NCI-H128 (cell line): ENCODE data around the gene BCAS3.
A peak's percentile ranks its signal among the peaks of the same experiment; 100 is the strongest.

ENCODE experiments used
- DNase-seq: peaks from one replicate; lab custom pipeline; 2025; ENCODE audit not compliant: unreplicated experiment; lab: John Stamatoyannopoulos, UW

The BCAS3 gene

DNA sequence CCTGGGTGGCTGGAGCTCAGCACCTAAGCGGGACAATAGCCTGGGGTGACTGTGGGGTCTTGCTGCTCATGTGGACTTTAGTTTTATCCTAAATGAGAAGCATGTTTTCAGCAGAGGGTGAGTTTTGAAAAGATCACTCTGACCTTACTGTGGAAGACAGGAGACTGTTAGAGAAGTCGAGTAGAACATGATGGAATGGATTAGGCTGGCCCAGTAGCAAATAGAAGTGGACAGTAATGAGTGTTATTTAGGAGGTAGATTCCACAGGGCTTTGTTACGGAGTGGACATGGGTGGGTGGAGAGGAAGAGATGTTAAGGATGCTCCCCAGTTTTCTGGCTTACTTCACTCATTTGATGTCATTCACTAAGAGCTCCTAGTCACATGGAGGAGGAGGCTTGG, 648.7 kb downstream of the BCAS3 start:
- no peak for DNase-seq

DNA sequence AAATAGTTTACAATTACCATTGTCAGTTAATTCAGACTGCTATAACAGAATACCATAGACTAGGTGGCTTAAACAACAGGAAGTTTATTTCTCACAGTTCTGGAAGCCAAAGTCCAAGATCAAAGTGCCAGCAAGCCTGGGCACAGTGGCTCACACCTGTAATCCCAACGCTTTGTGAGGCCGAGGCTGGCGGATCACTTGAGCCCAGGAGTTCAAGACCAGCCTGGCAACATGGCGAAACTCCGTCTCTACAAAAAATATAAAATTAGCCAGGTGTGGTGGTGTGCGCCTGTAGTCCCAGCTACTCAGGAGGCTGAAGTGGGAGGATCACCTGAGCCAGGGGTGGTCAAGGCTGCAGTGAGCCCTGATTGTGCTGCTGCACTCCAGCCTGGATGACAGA, 650.7 kb downstream of the BCAS3 start:
- DNase-seq = no peak

DNA sequence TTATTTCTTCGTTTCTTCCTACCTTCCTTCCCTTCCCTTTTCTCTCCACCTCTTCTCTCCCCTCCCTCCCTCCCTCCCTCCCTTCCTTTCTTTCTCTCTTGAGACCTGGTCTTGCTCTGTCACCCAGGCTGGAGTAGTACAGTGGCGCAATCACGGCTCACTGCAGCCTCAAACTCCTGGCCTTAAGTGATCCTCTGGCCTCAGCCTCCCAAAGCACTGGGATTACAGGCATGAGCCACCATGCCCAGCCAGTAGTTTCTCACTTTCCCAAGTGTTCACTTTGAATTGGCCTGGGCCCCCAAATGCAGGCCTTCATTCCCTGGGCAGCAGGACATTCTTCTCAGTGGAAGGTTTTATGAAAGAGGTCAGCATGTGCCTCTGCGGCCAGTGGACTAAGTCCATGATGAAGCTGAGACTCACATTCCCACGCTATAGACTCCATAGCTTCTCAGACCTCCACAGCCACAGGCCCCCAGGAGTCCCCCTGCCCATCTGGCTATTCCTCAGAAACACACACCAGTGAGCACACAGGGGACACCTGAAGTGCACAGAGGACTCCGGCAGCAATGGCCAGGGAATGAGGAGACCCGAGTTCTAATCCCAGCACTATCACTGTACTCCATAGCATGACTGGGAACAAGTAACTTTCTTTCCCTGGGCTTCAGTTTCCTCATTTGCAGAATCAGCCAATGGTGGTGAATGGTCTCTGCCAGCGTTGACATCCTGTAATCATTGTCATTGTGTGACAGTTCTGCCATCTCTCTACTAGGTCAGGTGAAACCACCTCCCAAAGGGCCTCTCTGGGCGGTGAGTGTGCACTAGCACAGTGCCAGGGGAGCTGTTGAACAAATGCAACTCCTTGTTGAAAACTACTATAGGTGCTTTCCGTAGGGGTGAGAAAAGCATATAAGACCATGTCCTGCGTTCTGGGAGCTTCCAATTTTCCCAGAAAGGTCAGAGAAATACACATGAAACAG, 652.8 kb downstream of the BCAS3 start:
- no peak for DNase-seq

DNA sequence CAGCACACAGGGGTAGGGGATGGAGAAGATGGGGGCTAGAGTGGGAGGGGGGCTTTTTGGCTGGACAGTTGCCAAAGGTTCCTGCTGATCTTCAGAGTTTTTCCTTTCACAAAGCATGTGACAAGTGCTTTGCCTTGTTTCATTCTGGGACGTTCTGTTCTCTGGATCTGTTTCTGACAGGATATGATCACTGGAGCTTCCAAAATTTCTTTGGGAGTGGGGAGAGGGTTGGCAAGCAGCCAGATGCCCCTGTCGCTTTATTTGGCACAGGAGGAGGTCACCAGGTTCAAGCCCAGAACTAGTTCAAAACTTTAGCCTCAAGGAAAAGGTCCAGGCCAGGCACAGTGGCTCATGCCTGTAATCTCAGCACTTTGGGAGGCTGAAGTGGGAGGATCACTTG, 653.5 kb downstream of the BCAS3 start:
- DNase-seq = no peak

DNA sequence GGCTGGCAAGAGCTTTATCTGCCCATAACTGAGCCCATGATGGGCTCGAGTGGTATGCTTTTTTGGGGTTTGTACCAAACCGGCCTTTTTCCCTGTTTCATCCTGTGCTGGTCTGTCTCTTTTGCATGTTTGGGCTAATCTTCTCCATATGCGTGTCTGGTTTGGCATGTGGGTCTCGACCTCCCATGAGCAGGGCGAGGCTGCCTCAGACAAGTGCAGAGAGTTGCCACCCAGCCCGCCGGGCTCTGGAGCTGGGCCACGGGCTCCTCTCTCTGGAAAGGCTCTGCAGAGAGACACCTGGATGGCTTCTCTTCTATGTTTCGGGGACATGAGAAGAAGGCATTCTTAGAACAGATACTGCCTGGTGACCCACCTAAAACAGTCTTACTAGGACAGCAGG, 654.2 kb downstream of the BCAS3 start:
- DNase-seq = no peak

DNA sequence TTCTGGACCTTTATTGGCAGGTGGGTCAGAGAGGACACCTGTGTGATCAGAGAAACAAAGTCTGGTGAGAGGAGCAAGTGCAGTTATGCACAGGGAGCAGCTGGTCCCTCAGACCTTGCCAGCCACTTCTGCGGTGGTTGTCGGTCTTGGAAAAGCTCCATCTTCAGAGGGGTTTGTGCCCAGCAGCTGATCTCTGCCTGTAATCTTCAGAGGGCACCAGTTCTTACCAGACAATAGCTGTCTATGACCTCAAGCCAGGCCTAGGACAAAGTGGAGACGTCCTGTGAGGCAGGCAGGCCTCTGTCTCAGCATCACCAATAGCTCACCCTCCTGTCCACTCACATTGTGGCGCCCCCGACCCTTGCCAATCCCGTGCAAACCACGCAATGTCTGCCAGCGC, 655.5 kb downstream of the BCAS3 start:
- DNase-seq = no peak

DNA sequence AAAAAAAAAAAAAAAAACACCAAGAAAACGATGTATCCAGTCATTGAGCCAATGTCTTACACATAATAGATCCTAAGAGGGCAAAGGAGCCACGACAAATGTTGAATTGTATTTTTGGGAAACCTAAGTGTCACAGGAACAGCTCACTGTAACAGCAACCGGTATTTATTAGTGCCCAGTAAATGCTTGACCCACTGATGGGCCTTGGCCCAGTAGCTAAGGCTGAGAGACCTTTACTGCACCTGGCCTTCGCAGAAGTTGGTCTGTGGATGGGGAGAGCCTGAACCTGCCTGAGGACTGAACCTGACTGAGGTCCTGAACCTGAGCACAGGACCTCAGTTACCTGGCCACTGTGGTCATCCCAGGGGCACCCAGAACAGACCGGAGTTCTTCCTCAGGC, 657.0 kb downstream of the BCAS3 start:
- DNase-seq = no peak

DNA sequence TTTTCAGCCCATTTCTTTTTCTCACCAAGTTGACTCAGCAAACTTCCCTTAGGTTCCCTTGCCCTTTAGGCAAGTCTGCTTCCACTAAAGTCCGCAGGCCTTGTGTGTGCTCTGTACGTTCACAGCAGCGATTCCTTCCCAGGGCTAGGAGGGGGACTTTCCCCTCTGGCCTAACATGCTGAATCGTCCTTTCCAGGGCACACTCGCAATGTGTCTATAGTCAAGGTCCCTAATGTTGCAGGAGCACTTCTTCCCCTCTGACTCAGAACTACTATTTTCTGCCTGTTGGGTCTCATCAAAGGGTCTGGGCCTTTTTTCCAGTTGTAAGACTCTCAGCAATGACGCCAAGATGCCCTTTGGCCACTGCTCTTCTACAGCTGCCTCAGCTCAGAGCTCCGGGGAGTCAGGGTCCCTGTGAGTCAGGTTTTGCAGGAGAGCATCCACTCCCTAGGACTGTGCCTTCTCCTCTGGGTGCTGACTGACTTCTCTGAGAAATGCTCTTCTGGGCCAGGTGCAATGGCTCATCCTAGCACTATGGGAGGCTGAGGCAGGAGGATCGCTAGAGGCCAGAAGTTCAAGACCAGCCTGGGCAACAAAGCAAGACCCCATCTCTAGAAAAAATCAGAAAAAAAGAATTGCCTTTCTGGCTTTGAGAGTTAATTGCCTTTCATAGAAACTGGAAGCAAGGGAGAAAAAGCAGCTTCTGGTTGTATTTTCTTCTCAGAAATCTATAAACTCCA, 657.6 kb downstream of the BCAS3 start:
- DNase-seq = no peak

DNA sequence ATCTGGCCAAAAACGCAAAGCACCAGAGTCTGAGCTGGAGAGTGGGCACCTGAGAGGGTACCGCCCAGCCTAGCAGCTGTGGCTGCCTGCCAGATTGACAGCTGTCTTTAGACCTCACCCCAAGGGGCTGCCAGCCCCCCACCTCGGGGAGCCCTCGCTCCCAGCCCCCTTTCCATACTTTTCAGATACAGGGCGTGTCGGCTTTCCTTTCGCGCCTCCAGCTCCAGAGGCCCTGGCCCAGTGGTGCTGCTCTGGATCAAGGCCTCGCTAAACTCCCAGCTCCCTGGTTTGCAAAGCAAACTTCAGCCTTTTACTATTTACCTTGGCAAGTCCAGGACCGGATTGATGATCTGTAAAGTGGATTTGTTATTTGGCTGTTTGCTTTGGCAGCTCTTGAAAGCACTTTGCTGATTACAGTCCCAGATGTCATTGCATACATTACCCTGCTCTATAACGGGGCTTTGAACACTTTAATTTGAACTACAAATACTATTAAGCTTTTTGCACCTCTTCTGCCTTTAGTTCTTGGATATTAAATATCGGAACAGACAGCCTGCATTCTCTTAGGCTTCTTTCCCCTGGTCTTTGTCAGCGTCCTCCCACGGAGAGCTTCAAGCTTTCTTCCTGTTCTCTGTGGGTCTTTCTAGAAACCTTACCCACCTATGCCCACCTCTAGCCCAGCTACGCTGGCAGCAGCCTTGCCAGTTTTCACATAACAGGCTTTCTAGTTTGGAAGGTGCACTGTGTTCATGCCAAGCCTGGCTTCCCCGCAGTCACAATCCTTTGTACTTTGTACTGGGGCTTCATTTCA, 658.4 kb downstream of the BCAS3 start:
- DNase-seq = peak; percentile 46

DNA sequence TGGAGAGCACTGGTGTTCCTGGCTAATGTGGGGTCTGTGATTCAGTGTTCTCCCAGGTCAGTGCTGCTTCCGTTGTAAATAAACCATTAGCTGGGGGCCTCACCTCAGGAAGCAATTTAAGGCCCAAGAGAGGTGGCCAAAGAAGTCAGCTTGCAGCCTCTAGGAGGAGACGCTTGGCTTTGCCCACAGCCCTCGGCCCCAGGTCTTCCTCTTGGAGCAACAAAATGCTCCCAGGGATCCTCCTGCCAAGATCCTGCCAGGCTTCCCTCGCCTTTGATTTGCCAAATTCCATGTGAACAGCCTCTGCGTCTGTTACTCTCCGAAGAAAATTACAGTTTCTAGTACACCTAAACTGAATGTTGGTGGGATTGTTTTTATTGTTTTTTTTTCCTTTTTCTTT, 659.6 kb downstream of the BCAS3 start:
- no peak for DNase-seq

DNA sequence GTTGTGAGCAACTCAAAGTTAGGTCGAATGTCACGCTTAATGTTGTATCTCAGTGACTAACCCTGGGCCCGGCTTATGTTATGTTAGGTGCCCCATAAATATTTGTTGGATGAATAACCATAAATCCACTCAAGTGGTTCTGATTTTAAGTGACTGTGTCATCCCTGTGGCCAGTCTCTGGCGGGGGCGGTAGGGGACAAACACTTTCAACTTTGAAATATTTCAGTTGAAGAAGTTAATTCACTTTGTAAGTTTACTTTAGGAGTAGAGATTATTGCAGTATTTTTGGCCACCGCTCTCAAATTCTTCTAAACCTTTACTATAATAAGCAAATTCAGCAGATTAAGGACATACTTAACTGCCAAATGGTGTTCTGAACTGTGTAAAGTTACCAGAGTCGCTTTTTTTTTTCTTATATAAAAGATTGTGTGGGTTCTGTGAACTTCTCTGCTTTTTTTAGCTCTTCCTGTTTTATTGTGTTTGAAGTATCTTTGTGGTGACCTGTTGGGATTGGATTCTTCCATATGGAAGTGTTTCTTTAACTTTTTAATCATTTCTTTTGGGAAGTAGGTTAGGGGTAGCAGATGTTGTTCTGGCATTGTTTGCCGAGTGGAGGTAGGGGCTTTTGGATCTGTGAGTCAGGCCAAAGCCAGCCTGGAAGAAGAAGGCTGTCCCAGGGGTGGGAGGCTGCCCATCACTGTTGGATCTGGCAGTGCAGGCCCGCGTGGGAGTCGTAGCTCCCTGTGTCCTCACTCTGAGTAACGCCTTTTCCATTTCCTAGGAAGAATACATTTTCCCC, 660.5 kb downstream of the BCAS3 start:
- no peak for DNase-seq

DNA sequence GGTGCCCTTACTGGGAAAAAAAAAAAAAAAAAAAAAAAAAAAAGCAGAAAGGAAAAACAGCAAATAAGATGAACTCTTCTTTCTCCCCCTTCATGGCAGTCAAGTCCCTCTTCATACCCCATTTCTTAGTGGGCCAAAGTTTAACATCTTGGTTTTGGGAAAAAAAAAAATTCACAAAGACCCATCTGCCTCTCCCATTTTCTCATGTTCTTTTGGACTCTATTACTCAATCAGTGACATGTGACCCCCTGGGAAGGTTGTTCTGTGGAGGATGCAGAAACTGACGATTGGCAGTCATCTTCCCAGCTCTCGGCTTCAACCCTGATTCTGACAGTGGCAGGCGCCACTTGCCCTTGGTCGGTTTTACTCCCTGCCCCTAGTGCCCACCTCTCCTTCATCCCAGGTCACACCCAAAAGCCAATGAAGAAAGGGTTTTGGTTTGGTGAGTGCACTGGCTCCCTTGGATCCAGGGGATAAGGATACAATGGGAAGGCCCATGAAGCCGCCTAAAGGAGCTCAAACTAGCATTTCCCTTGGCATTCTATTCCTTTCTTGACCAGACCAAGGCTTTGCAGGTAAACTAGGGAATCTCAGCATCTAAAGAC, 661.3 kb downstream of the BCAS3 start:
- DNase-seq = no peak

DNA sequence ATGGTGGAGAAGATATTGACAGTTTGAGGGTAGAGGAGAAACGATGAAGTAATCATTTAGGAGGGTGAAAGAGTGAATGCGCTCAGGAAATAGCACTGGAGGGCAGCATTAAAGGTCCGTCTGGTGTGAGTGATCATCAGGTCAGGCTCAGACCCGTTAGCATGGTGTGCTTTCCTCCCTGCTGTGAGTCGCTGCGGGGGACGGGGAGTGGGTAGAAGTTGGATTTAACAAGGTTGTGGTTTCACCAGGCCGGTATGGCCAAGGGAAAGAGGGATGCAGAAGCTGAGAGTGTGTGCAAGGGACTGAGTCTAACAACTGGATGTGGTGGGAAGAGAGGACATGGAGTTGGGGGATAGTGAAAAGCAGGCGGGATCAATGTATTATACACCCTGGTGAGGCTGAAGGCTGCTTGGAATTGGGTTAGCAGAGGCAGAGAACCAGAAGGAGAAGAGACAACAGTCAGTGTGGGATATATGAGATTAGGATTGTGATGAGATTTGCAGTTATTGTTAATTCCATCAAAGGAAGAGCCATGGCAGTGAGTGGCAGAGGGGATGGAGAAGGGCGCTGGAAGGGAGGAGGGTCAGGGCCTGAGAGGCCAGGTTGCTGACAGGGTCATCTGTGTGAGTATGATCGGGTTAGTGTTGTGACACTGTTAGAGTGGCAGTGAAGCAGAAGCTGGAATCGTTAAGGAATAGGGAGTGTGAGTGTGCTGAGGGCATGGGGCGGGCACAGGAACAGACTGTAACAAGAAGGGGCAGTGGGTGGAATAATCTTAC, 663.0 kb downstream of the BCAS3 start:
- no peak for DNase-seq

DNA sequence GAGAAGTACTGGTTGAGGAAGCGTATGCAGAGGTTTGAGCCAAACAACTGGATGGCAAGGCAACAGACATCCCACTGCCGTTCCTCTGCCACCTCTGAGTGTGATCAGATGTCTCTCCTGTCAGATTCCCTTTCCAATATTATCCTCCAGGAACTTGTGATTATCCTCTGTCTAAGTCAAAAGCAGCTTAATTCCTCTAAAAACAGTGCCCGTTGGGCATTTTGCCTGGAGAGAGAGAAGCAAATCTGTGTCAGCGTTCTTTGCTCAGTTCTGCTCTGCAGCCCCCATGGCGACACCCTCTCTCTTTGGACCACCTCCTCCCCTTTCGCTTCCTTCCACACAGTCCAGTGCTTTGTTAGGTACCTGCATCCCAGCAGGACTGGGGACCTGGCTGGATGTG, 665.9 kb downstream of the BCAS3 start:
- DNase-seq = no peak

DNA sequence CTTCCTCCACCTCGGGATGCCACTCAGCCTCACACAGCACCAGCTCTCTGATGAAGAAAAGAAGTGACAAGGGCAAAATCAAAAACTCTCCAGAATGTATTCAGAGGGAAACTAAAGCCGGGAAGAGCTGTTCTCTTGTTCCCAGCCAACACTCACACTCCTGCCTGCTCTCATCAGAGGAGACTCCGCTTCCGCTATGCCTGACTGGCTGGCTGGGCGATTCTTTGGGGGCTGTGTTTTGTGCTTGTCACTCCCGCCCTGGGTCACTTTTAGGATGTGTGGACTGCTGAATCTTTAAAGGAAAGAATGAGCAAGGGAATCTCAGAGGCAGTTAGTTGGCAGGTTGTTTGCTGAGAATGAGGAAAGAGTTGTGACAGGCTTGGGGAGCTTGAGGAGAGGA, 667.4 kb downstream of the BCAS3 start:
- DNase-seq = no peak

DNA sequence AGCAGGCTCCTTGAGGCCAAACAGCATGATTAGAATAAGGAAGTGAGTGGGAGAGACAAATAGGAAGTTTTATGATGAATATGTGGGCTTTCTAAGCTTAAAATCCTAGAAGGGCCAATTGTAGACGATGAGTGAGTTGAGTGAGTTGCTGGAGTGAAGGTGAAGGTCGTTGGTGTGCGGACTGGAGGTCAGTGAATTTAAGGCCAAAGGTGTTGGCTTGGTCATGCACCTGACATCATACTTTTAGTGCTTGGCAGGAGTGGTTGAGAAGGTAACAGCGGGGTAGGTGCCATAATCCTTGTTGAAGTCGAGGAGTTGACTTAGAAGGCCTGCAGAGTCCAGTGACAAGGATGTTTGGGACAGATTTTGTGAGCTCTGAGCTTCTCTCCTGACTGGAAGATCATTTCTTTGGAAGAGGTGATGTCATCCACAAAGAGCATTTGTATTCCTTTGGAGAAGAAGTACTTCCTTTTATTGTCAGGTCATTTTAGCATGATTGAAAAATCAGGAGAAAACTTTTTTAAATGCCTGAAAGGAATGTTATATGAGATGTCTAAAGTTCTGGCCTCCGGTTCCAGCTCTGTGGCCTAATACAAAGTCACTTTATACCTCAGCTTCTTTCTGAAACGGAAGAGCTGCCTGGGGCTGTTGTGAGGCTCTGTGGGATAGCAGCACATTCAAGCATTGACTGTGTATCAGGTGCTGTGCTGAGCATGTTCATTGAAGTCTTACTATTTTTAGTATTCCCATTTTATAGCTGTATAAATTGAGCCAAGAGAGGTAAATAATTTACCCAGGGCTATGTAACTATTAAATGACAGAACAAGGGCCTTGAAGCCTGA, 668.4 kb downstream of the BCAS3 start:
- DNase-seq = no peak

DNA sequence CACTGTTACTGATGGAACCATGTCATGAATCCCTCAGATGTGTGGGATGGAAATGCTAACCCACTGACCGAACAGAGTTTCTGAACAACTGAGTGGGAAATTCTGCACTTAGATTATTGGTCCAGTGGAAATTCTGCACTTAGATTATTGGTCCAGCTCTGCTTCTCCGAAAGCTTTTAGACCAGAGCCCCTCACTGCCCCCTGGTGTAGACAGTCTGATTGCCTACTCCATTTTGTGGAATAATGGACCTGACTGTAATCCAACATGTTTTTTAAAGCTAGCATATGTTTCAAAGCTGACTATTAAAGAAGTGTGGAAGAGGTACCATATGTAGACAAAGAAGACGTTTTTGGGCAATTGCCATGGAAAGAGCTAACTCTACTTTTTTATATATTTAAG, 671.7 kb downstream of the BCAS3 start:
- no peak for DNase-seq

DNA sequence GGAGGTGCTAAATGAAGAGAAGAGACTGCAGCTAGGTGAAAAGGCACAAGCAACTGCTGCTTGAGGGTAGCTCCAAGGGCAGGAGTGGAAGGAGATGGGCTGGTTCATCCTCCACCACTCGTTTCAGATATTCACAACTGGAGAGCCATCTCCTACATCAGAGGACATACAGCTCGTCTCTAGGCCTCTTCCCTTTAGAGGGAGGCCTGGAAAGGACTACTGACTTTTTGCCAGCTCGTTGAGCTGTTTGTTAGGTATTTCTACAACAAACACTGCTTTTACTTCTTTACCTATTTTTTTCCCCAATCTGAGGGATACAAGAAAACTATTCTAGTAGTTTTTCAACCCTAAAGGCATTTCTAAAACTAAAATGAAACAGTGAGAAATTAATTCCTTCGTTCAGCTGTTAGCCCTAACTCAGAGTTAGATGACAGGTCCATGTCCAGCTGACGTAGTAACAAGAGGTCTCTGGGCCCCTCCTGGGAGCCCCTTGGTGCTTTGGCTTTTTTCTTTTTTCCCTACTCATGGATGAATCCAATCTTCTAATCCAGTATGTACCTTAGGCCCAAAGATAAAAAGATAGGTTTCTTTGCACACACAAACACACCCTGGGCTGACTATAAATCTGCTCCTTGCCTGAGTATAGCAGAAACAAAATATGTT, 674.2 kb downstream of the BCAS3 start:
- DNase-seq = no peak
